OCI-LY3 (cell line): ENCODE measurements around the gene ALX3.
A peak's percentile ranks its signal among the peaks of the same experiment; 100 is the strongest.

Experiments
- H2AFZ ChIP-seq: fragments of 200-600, 300-600 bp; shearing (Covaris generic); 2 replicates; pipeline ENCODE4 v1.6.0; 2014; ENCODE audit warnings: antibody characterized with exemption, low read depth, low read length
- H3K27ac ChIP-seq: fragments of 200-600, 300-600 bp; sonication (generic); 2 replicates; pipeline ENCODE4 v1.5.1; 2014; ENCODE audit warnings: mild to moderate bottlenecking, low read length, moderate library complexity, mixed read lengths
- H3K27me3 ChIP-seq: fragments of 200-600, 300-600 bp; sonication (generic); 2 replicates; pipeline ENCODE4 v1.6.1; 2014; ENCODE audit warnings: low read depth, low read length, mixed read lengths
- H3K36me3 ChIP-seq: fragments of 200-600, 300-600 bp; sonication (generic); replicated peaks from 2 replicates; pipeline ENCODE3; 2014; ENCODE audit warnings: low read depth, low read length, mixed read lengths
- H3K4me1 ChIP-seq: fragments of 300-600, 200-600 bp; sonication (generic); 2 replicates; pipeline ENCODE4 v1.6.1; 2014; ENCODE audit warnings: low read length, mixed read lengths
- H3K4me2 ChIP-seq: fragments of 200-600, 300-600 bp; sonication (generic); 2 replicates; pipeline ENCODE4 v1.6.1; 2014; ENCODE audit warnings: low read length, mixed read lengths
- H3K4me3 ChIP-seq: fragments of 300-600, 200-600 bp; sonication (generic); 2 replicates; pipeline ENCODE4 v1.5.1; 2014; ENCODE audit warnings: antibody characterized with exemption, mild to moderate bottlenecking, low read length, moderate library complexity
- H3K79me2 ChIP-seq: fragments of 300-600, 200-600 bp; shearing (Covaris generic); 2 replicates; pipeline ENCODE4 v1.6.1; 2014; ENCODE audit warnings: mild to moderate bottlenecking, low read length, mixed read lengths
- H3K9ac ChIP-seq: fragments of 300-600, 200-600 bp; shearing (Covaris generic); 2 replicates; pipeline ENCODE4 v1.6.0; 2014; ENCODE audit warnings: mild to moderate bottlenecking, low read length, moderate library complexity
- H3K9me3 ChIP-seq: fragments of 200-600, 300-600 bp; shearing (Covaris generic); 2 replicates; pipeline ENCODE4 v1.6.1; 2014; ENCODE audit warnings: low read length, mixed read lengths; ENCODE audit not compliant: insufficient read depth
- H4K20me1 ChIP-seq: fragments of 200-600, 300-600 bp; sonication (generic); 2 replicates; pipeline ENCODE4 v1.6.1; 2016; ENCODE audit warnings: low read length, mixed read lengths; ENCODE audit not compliant: insufficient read depth
- CTCF ChIP-seq: fragments of 200-600, 300-600 bp; sonication (generic); IDR thresholded peaks from 2 replicates; pipeline ENCODE4 v1.5.1; 2014; ENCODE audit warnings: antibody characterized with exemption, low read length, low read depth
- EZH2phosphoT487 ChIP-seq: fragments of 200-600 bp; shearing (Covaris generic); IDR thresholded peaks from 2 replicates; pipeline ENCODE4 v1.6.1; 2018; ENCODE audit warnings: antibody characterized with exemption, mixed run types, low read depth

ALX3 gene

GRCh38 chr1:110060034-110060661, 10.3 kb downstream of the ALX3 start:
- TF ChIP-seq CTCF (peak; percentile 84), EZH2phosphoT487 (no peak)

GRCh38 chr1:110059133-110059863, 11.2 kb downstream of the ALX3 start:
- Histone ChIP-seq H3K4me1 (no peaks in the 10 kb centered on the region), H3K79me2 (no peaks in the 10 kb centered on the region), H2AFZ (no peak overlapping the region), H3K4me3 (no peak overlapping the region), H3K27ac (no peak overlapping the region), H3K9ac (no peak overlapping the region), H3K36me3 (peaks cover 8% of the 10 kb centered on the region), H3K27me3 (no peaks in the 10 kb centered on the region), H4K20me1 (no peaks in the 10 kb centered on the region), H3K9me3 (no peaks in the 10 kb centered on the region), H3K4me2 (no peak overlapping the region)
- no peak for TF ChIP-seq CTCF
- TF ChIP-seq EZH2phosphoT487: no peak

More at GRCh38 chr1:110060034-110060661, 10.3 kb downstream of the ALX3 start:
- H3K4me1 ChIP-seq: no peaks in the 10 kb centered on the region
- no peak overlapping the region for H3K27ac ChIP-seq
- H3K4me3 ChIP-seq: no peak overlapping the region
- H3K4me2 ChIP-seq: no peak overlapping the region
- H3K9me3 ChIP-seq: no peaks in the 10 kb centered on the region
- no peaks in the 10 kb centered on the region for H3K27me3 ChIP-seq
- no peak overlapping the region for H2AFZ ChIP-seq
- H3K36me3 ChIP-seq: peaks cover 3% of the 10 kb centered on the region
- H3K9ac ChIP-seq: no peak overlapping the region
- no peaks in the 10 kb centered on the region for H3K79me2 ChIP-seq
- no peaks in the 10 kb centered on the region for H4K20me1 ChIP-seq

- no peak overlapping the region for H3K4me3 ChIP-seq
- H4K20me1 ChIP-seq: no peaks in the 10 kb centered on the region
- no peak overlapping the region for H2AFZ ChIP-seq
- peaks cover 14% of the 10 kb centered on the region for H3K36me3 ChIP-seq
- no peak for TF ChIP-seq EZH2phosphoT487
- TF ChIP-seq CTCF: no peak
- H3K4me2 ChIP-seq: no peak overlapping the region
- no peaks in the 10 kb centered on the region for H3K27me3 ChIP-seq
- no peak overlapping the region for H3K27ac ChIP-seq
- no peaks in the 10 kb centered on the region for H3K9me3 ChIP-seq
- H3K79me2 ChIP-seq: no peaks in the 10 kb centered on the region
- H3K4me1 ChIP-seq: no peaks in the 10 kb centered on the region
- H3K9ac ChIP-seq: no peak overlapping the region
These were observed 11.9 kb downstream of the ALX3 start for GRCh38 chr1:110058591-110058990.

DNA sequence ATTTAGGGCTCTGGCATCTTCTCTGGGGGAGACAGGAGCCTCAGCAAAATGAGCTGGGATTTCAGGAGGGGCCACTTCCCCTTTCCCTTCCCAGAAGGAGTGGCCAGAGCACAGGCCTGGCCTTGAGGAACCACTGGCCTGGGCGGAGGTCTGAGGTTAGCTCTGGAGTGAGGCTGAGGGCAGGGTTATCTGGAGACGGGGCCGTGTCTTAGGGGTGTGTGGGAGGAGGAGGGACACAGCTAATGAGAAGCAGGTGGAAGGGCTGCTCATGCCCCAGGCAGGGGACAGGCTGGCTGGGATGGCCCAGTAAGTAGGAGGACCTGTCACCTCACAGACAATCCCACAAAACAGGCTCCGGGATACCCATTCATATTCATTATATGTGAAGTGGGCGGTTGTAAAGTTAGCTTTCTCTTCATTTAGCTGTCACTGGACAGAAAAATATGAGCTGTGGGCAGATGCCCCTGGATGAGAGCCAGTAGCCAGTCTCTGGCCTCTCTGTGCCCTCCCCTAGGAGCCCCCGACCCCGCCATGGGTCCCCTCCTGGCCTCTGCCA, 12.4 kb downstream of the ALX3 start:
- H3K9me3 ChIP-seq: no peaks in the 10 kb centered on the region
- H4K20me1 ChIP-seq: no peaks in the 10 kb centered on the region
- H3K79me2 ChIP-seq: no peaks in the 10 kb centered on the region
- no peaks in the 10 kb centered on the region for H3K4me1 ChIP-seq
- no peak overlapping the region for H3K4me2 ChIP-seq
- H3K27ac ChIP-seq: no peak overlapping the region
- TF ChIP-seq EZH2phosphoT487 (no peak), CTCF (no peak)
- H3K4me3 ChIP-seq: no peak overlapping the region
- no peaks in the 10 kb centered on the region for H3K27me3 ChIP-seq
- no peak overlapping the region for H3K9ac ChIP-seq
- peaks cover 18% of the 10 kb centered on the region for H3K36me3 ChIP-seq
- no peak overlapping the region for H2AFZ ChIP-seq
